OCI-LY7 (cell line): ENCODE data around the gene KRT40. TPM values are rescaled to one million over a fixed set of nuclear protein-coding genes. Genes with fewer than 3 reads are reported as not detected.

ENCODE experiments used
- BruUV-seq: library from RNA; stranded (reverse); fragments of 400-500 nt; replicated peaks from 2 replicates; lab custom pipeline; 2021; lab: Mats Ljungman, UMichigan
- CTCF ChIA-PET: fragments of 300-600 bp; sonication (Branson Sonifier 250); formaldehyde crosslinking; loops from one replicate; lab custom pipeline; 2022; ENCODE audit warnings: antibody characterized with exemption; ENCODE audit not compliant: unreplicated experiment; lab: Charles Lee
- POLR2A ChIA-PET: fragments of 300-600 bp; sonication (Branson Sonifier 250); formaldehyde crosslinking; loops from one replicate; lab custom pipeline; 2022; ENCODE audit warnings: antibody characterized with exemption; lab: Charles Lee
- DNase-seq: peaks from one replicate; pipeline ENCODE4 v3.0.0-alpha.2; 2015; ENCODE audit warnings: low spot score
- H2AFZ ChIP-seq: fragments of 200-600 bp; sonication (generic), shearing (Covaris generic); 2 replicates; pipeline ENCODE4 v1.6.1; 2014; ENCODE audit warnings: mild to moderate bottlenecking, antibody characterized with exemption, low read length, moderate library complexity
- H3K27ac ChIP-seq: fragments of 200-600 bp; sonication (generic); 2 replicates; pipeline ENCODE4 v1.5.1; 2014; ENCODE audit warnings: mixed run types, low read depth, mild to moderate bottlenecking, moderate library complexity, low read length, inconsistent platforms; ENCODE audit not compliant: poor library complexity, severe bottlenecking
- H3K36me3 ChIP-seq: fragments of 200-600 bp; sonication (generic); 2 replicates; pipeline ENCODE4 v1.6.1; 2014; ENCODE audit warnings: mild to moderate bottlenecking, antibody characterized with exemption, low read length, moderate library complexity, mixed read lengths; ENCODE audit not compliant: insufficient read depth
- H3K4me1 ChIP-seq: fragments of 200-600 bp; sonication (generic); 2 replicates; pipeline ENCODE4 v1.5.1; 2014; ENCODE audit warnings: mild to moderate bottlenecking, low read length; ENCODE audit not compliant: insufficient read depth, poor library complexity, severe bottlenecking
- H3K4me2 ChIP-seq: fragments of 200-600 bp; sonication (generic); 2 replicates; pipeline ENCODE4 v1.6.1; 2014; ENCODE audit warnings: mild to moderate bottlenecking, low read length
- H3K4me3 ChIP-seq: fragments of 200-600 bp; sonication (generic); 2 replicates; pipeline ENCODE4 v1.5.1; 2014; ENCODE audit warnings: mild to moderate bottlenecking, low read depth, low read length; ENCODE audit not compliant: poor library complexity, severe bottlenecking
- H3K79me2 ChIP-seq: fragments of 200-600 bp; sonication (generic); 2 replicates; pipeline ENCODE4 v1.6.1; 2016; ENCODE audit warnings: low read depth, mild to moderate bottlenecking, low read length, moderate library complexity, mixed read lengths; ENCODE audit not compliant: insufficient read depth
- H3K9me2 ChIP-seq: fragments of 200-600 bp; sonication (generic); 2 replicates; pipeline ENCODE4 v1.6.1; 2016; ENCODE audit warnings: mild to moderate bottlenecking, low read length, mixed read lengths; ENCODE audit not compliant: insufficient read depth
- H3K9me3 ChIP-seq: fragments of 200-600 bp; sonication (generic); 2 replicates; pipeline ENCODE4 v1.6.1; 2014; ENCODE audit warnings: mild to moderate bottlenecking, mixed run types, low read length, mixed read lengths
- H4K20me1 ChIP-seq: fragments of 200-600 bp; sonication (generic); 2 replicates; pipeline ENCODE4 v1.6.1; 2014; ENCODE audit warnings: mild to moderate bottlenecking, antibody characterized with exemption, low read length, moderate library complexity, mixed read lengths; ENCODE audit not compliant: insufficient read depth
- EZH2phosphoT487 ChIP-seq: fragments of 200-600 bp; sonication (generic); IDR thresholded peaks from 2 replicates; pipeline ENCODE4 v1.6.1; 2018; ENCODE audit warnings: low read depth, borderline replicate concordance, mild to moderate bottlenecking, mixed run types, antibody characterized with exemption, low read length, moderate library complexity, mixed read lengths
- intact Hi-C: fragments of 100-400 bp; cut with micrococcal nuclease; formaldehyde crosslinking; loops from one replicate; pipeline ENCODE4 v1.10.0; 2022; ENCODE audit not compliant: unreplicated experiment
- total RNA-seq, 2 experiments: library from RNA; depleted of rRNA in 1 of 2; stranded (reverse); fragments of >200 nt in 1 of 2; shearing (Covaris generic) in 1 of 2; gene quantifications; 2 replicates each; pipeline ENCODE4 v1.2.3, GENCODE V29; 2014 to 2022
- TF ChIP-seq, protein P1 (sequence below): fragments of 200-600 bp; sonication (generic); conservative IDR thresholded peaks from 2 replicates; pipeline ENCODE4 v1.5.1; 2014; ENCODE audit warnings: mild to moderate bottlenecking, antibody characterized with exemption, low read length, moderate library complexity, mixed read lengths

KRT40 gene
- total RNA-seq, 2 experiments from 2014 or later = not detected

DNA sequence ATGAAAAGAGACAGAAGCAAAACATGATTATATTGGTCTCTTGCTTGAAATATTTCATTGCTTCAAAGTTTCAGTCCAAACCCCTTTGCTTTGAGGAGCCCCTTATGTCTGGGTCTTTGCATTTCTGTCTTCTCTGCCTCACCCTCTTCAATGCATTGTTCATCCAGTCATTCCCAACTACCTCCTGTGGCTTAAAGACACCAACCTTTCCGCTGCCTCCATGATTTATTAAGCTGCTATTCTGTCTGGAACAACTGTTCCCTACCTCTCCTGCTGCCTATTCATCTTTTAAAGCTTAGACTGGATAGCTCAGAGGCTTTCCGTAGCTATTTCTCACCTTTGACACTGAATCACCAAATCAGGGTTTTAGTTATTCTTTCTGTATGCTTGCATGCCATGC lies 13.2 kb upstream of the KRT40 start:
- H4K20me1 ChIP-seq = no peaks in the 10 kb centered on the region
- no peaks in the 10 kb centered on the region for H3K9me3 ChIP-seq
- no peak for DNase-seq
- no peak overlapping the region for H2AFZ ChIP-seq
- no peak overlapping the region for H3K4me3 ChIP-seq
- TF ChIP-seq EZH2phosphoT487 = no peak
- TF ChIP-seq, protein P1, sequence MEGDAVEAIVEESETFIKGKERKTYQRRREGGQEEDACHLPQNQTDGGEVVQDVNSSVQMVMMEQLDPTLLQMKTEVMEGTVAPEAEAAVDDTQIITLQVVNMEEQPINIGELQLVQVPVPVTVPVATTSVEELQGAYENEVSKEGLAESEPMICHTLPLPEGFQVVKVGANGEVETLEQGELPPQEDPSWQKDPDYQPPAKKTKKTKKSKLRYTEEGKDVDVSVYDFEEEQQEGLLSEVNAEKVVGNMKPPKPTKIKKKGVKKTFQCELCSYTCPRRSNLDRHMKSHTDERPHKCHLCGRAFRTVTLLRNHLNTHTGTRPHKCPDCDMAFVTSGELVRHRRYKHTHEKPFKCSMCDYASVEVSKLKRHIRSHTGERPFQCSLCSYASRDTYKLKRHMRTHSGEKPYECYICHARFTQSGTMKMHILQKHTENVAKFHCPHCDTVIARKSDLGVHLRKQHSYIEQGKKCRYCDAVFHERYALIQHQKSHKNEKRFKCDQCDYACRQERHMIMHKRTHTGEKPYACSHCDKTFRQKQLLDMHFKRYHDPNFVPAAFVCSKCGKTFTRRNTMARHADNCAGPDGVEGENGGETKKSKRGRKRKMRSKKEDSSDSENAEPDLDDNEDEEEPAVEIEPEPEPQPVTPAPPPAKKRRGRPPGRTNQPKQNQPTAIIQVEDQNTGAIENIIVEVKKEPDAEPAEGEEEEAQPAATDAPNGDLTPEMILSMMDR = no peak
- no TSS peak for BruUV-seq
- H3K79me2 ChIP-seq = no peaks in the 10 kb centered on the region
- no peaks in the 10 kb centered on the region for H3K9me2 ChIP-seq
- H3K4me2 ChIP-seq = no peak overlapping the region
- no peak overlapping the region for H3K27ac ChIP-seq
- H3K36me3 ChIP-seq = no peaks in the 10 kb centered on the region
- ChIA-PET POLR2A (no interaction called here), CTCF (no interaction called here)
- H3K4me1 ChIP-seq = no peaks in the 10 kb centered on the region
- intact Hi-C loops = no loop called here

DNA sequence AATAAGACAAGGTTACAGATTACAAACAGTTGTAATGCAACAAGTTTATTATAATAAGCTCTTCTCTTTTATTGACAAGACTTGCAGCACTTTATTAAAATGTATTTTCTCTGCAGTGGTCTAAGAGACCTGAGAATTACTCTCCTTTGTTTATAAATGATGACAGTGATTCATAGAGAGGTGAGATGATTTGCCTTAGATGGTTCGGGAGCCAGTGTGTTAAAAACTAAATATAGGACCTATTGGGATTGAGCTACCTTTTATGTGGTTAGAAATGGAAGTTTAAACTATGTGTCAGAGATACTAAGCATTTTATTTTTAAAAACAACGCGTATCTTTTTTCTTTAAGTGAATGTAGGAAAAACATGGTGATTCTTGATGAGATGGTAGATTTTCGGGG lies 12.7 kb upstream of the KRT40 start:
- intact Hi-C loops = no loop called here

DNA sequence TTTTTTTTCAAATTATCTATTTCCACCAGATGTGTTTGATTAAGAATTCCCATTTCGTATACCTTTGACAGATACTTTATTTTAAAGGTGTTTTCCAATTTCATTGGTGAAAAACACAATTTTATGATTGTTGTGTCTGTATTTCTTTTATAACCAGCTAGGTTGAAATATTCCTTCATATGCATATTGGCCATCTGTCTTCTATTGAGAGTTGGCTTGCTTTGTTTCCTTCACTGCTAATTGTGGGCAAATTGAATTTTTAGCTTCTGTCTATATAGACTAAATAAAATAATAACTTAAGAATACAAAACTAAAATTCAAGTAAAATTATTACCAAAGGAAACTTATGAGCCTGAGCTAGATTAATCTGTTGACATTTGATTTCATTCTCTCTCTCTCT lies 11.0 kb upstream of the KRT40 start:
- Histone ChIP-seq H3K9me3 (no peaks in the 10 kb centered on the region), H4K20me1 (no peaks in the 10 kb centered on the region), H3K9me2 (no peaks in the 10 kb centered on the region), H2AFZ (no peak overlapping the region), H3K79me2 (no peaks in the 10 kb centered on the region), H3K27ac (no peak overlapping the region), H3K4me2 (no peak overlapping the region), H3K4me1 (no peaks in the 10 kb centered on the region), H3K4me3 (no peak overlapping the region), H3K36me3 (no peaks in the 10 kb centered on the region)
- DNase-seq = no peak
- TF ChIP-seq, protein P1 = no peak
- TF ChIP-seq EZH2phosphoT487 = no peak
- intact Hi-C loops = no loop called here
- CTCF ChIA-PET = no interaction called here
- POLR2A ChIA-PET = no interaction called here
- BruUV-seq = no TSS peak

More for the DNA sequence above, 12.7 kb upstream of the KRT40 start:
- POLR2A ChIA-PET = no interaction called here
- no peak overlapping the region for H2AFZ ChIP-seq
- no TSS peak for BruUV-seq
- no peak overlapping the region for H3K4me3 ChIP-seq
- TF ChIP-seq, protein P1 = no peak
- no peak for TF ChIP-seq EZH2phosphoT487
- no peak overlapping the region for H3K4me2 ChIP-seq
- H3K9me2 ChIP-seq = no peaks in the 10 kb centered on the region
- H3K4me1 ChIP-seq = no peaks in the 10 kb centered on the region
- H3K79me2 ChIP-seq = no peaks in the 10 kb centered on the region
- no peak for DNase-seq
- H3K27ac ChIP-seq = no peak overlapping the region
- H3K36me3 ChIP-seq = no peaks in the 10 kb centered on the region
- CTCF ChIA-PET = no interaction called here
- no peaks in the 10 kb centered on the region for H4K20me1 ChIP-seq
- no peaks in the 10 kb centered on the region for H3K9me3 ChIP-seq
